ENCODE measurements around the gene TUBA1C. TPM values are rescaled to one million over a fixed set of nuclear protein-coding genes. Genes with fewer than 3 reads are reported as not detected.
"Not testable (repeated sequence)": the region's sequence is repeated elsewhere in the genome, so short reads cannot be mapped to it uniquely, and the experiment has no call there.

Gene TUBA1C
- total RNA-seq, 1 donor: 321 TPM

DNA sequence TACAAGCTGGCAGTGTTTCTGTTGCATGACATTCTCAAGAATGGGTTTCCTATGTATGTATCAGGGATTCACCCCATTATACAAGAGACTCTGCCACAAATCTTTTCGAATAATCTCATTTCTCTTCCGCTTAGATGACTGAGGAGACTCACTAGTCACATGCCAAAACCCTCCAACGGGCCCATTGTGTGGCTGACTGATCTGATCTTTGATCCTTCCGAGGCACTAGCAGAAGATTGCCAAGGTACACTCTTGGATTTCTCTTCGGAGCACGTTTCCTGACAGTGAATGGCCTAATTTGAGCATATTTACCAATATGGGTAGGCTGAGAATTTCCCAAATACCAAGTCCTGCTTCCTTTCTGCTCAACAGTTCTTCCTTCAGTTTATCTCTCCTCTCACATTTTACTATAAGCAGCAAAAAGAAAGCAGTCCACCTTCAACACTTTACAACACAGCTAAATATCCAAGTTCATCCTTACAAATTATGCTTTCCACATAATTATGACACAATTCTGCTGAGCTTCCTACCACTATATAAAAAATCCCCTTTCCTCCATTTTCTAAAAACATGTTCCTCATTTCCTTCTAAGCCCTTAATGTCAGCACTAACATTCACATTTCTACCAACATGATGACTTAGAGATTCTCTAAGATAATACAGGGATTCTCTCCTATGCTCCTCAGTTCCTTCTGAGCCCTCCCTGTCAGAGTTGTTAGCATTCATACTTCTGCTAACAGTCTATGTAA, 41.1 kb downstream of the TUBA1C start:
- Histone ChIP-seq H3K4me3 (ENCODE audit: insufficient read depth, low read length) (no peak overlapping the region), H3K27ac (ENCODE audit: low read depth, low read length) (no peak overlapping the region), H3K27me3 (ENCODE audit: insufficient read depth, low read length) (peaks cover 25% of the 10 kb centered on the region), H4K20me1 (ENCODE audit: insufficient read depth, low read length) (no peaks in the 10 kb centered on the region), H3K9me3 (ENCODE audit: low read depth, low read length) (no peaks in the 10 kb centered on the region), H3K4me1 (ENCODE audit: insufficient read depth, low read length) (no peaks in the 10 kb centered on the region), H2AFZ (ENCODE audit: low read length) (no peak overlapping the region), H3K4me2 (ENCODE audit: insufficient read depth, low read length) (no peak overlapping the region), H3K36me3 (ENCODE audit: insufficient read depth, low read length) (no peaks in the 10 kb centered on the region), H3K79me2 (ENCODE audit: insufficient read depth, low read length) (no peaks in the 10 kb centered on the region)
- DNase-seq (ENCODE audit: insufficient read length, low spot score, missing footprints): peak; percentile 26
- TF ChIP-seq CTCF (IDR thresholded peaks at IDR 0.05; ENCODE audit: extremely low read depth, low read depth, low read length): no peak

GRCh38 chr12:49309386-49309785, 44.5 kb downstream of the TUBA1C start:
- Histone ChIP-seq H3K79me2 (ENCODE audit: insufficient read depth, low read length) (no peaks in the 10 kb centered on the region), H3K4me1 (ENCODE audit: insufficient read depth, low read length) (no peaks in the 10 kb centered on the region), H2AFZ (ENCODE audit: low read length) (no peak overlapping the region), H3K4me2 (ENCODE audit: insufficient read depth, low read length) (no peak overlapping the region), H3K36me3 (ENCODE audit: insufficient read depth, low read length) (no peaks in the 10 kb centered on the region), H3K27me3 (ENCODE audit: insufficient read depth, low read length) (peaks cover 24% of the 10 kb centered on the region), H3K27ac (ENCODE audit: low read depth, low read length) (no peak overlapping the region), H3K4me3 (ENCODE audit: insufficient read depth, low read length) (no peak overlapping the region), H3K9me3 (ENCODE audit: low read depth, low read length) (no peaks in the 10 kb centered on the region), H4K20me1 (ENCODE audit: insufficient read depth, low read length) (no peaks in the 10 kb centered on the region)
- no peak for DNase-seq (ENCODE audit: insufficient read length, low spot score, missing footprints)
- no peak for TF ChIP-seq CTCF (IDR thresholded peaks at IDR 0.05; ENCODE audit: extremely low read depth, low read depth, low read length)

GRCh38 chr12:49310451-49311000, 45.6 kb downstream of the TUBA1C start:
- not testable (repeated sequence) for H4K20me1 ChIP-seq (ENCODE audit: insufficient read depth, low read length); H3K27ac ChIP-seq (ENCODE audit: low read depth, low read length); DNase-seq (ENCODE audit: insufficient read length, low spot score, missing footprints); H3K4me2 ChIP-seq (ENCODE audit: insufficient read depth, low read length); H3K4me1 ChIP-seq (ENCODE audit: insufficient read depth, low read length); H3K36me3 ChIP-seq (ENCODE audit: insufficient read depth, low read length); H2AFZ ChIP-seq (ENCODE audit: low read length); H3K4me3 ChIP-seq (ENCODE audit: insufficient read depth, low read length); H3K9me3 ChIP-seq (ENCODE audit: low read depth, low read length); H3K79me2 ChIP-seq (ENCODE audit: insufficient read depth, low read length)
- peaks cover 24% of the 10 kb centered on the region for H3K27me3 ChIP-seq (ENCODE audit: insufficient read depth, low read length)

- Histone ChIP-seq H3K36me3 (ENCODE audit: insufficient read depth, low read length) (no peaks in the 10 kb centered on the region), H3K27ac (ENCODE audit: low read depth, low read length) (no peak overlapping the region), H3K4me2 (ENCODE audit: insufficient read depth, low read length) (no peak overlapping the region), H3K79me2 (ENCODE audit: insufficient read depth, low read length) (no peaks in the 10 kb centered on the region), H2AFZ (ENCODE audit: low read length) (no peak overlapping the region), H3K9me3 (ENCODE audit: low read depth, low read length) (no peaks in the 10 kb centered on the region), H3K4me3 (ENCODE audit: insufficient read depth, low read length) (no peak overlapping the region), H3K27me3 (ENCODE audit: insufficient read depth, low read length) (peaks cover 3% of the 10 kb centered on the region), H3K4me1 (ENCODE audit: insufficient read depth, low read length) (no peaks in the 10 kb centered on the region), H4K20me1 (ENCODE audit: insufficient read depth, low read length) (no peaks in the 10 kb centered on the region)
- TF ChIP-seq CTCF (IDR thresholded peaks at IDR 0.05; ENCODE audit: extremely low read depth, low read depth, low read length): no peak
- DNase-seq (ENCODE audit: insufficient read length, low spot score, missing footprints): no peak
Observed at GRCh38 chr12:49314811-49315210, 49.9 kb downstream of the TUBA1C start.

DNA sequence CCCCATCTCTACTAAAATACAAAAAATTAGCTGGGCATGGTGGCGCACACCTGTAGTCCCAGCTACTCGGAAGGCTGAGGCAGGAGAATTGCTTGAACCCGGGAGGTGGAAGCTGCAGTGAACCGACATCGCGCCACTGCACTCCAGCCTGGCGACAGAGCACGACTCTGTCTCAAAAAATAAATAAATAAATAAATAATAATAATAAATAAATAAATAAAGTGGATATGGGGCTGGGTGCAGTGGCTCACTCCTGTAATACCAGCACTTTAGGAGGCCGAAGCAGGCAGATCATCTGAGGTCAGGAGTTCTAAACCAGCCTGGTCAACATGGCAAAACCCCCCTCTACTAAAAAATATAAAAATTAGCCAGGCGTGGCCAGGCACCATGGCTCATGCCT, 52.2 kb downstream of the TUBA1C start:
- H3K36me3 ChIP-seq (ENCODE audit: insufficient read depth, low read length); H3K27me3 ChIP-seq (ENCODE audit: insufficient read depth, low read length); H3K9me3 ChIP-seq (ENCODE audit: low read depth, low read length); H3K4me1 ChIP-seq (ENCODE audit: insufficient read depth, low read length); H2AFZ ChIP-seq (ENCODE audit: low read length); H3K79me2 ChIP-seq (ENCODE audit: insufficient read depth, low read length); H3K4me2 ChIP-seq (ENCODE audit: insufficient read depth, low read length); H4K20me1 ChIP-seq (ENCODE audit: insufficient read depth, low read length); DNase-seq (ENCODE audit: insufficient read length, low spot score, missing footprints); H3K4me3 ChIP-seq (ENCODE audit: insufficient read depth, low read length); H3K27ac ChIP-seq (ENCODE audit: low read depth, low read length): not testable (repeated sequence)

DNA sequence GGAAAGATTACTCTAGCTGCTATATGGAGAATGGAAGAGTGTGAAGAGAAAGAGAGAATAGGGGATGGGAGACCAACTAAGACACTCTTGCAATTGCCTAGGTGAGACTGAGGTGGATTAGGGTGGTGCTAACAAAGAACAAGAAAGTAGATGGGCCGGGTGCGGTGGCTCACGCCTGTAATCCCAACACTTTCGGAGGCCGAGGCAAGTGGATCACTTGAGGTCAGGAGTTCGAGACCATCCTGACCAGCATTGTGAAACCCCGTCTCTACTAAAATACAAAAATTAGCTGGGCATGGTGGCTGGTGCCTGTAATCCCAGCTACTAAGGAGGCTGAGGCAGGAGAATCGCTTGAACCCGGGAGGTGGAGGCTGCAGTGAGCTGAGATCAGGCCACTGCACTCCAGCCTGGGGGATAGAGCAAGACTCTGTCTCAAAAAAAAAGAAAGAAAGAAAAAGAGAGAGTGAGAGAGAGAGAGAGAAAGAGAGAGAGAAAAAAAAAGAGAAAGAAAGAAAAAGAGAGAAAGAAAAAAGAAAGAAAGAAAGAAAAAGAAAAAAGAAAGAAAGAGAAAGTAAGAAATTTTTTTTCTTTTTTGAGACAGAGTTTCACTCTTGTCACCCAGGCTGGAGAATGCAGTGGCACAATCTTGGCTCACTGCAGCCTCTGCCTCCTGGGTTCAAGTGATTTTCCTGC, 55.7 kb downstream of the TUBA1C start:
- H3K36me3 ChIP-seq (ENCODE audit: insufficient read depth, low read length); H3K9me3 ChIP-seq (ENCODE audit: low read depth, low read length); H3K27ac ChIP-seq (ENCODE audit: low read depth, low read length); H2AFZ ChIP-seq (ENCODE audit: low read length); H3K4me3 ChIP-seq (ENCODE audit: insufficient read depth, low read length); H3K27me3 ChIP-seq (ENCODE audit: insufficient read depth, low read length); H4K20me1 ChIP-seq (ENCODE audit: insufficient read depth, low read length); H3K4me2 ChIP-seq (ENCODE audit: insufficient read depth, low read length): not testable (repeated sequence)
- peak; percentile 17 for DNase-seq (ENCODE audit: insufficient read length, low spot score, missing footprints)
- Histone ChIP-seq H3K4me1 (ENCODE audit: insufficient read depth, low read length) (peaks cover 19% of the 10 kb centered on the region), H3K79me2 (ENCODE audit: insufficient read depth, low read length) (peaks cover 15% of the 10 kb centered on the region)

All from osteoblast (primary cell).